Measurements from ENCODE around the gene RNF149. TPM values are rescaled to one million over a fixed set of nuclear protein-coding genes. Genes with fewer than 3 reads are reported as not detected.

The RNF149 gene
- total RNA-seq, 1 donor from 2014 or later, result 89.4 TPM

DNA sequence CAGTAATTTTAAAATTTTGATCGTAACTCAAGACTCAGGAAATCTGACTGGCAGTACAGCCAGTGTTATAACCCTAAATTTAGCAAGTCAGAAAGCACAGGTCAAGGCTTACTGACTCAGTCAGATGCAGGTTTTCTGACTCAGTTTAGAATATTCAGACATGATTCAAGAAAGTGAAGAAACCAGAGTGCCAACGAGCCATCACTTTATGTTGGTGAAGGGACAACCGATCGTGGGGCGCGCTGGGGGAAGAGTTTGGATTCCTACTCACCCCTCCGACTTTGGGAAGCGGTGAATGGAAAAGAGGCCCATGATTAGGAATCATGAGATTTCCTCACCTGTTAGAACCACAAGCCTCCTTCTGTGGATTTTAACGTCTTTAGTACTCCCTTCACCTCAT lies 998 bp downstream of the RNF149 start:
- no peak for DNase-seq (ENCODE audit: extremely low spot score in 2 of 2)
- H3K9me3 ChIP-seq, result no peaks in the 10 kb centered on the region
- intact Hi-C loops (cut with DNase I), result loop anchor here (10.0 kb wide), 1 partner anchor 53 kb away; the partner anchor contains the start of gene CNOT11
- H3K27ac ChIP-seq, result peak overlapping the region; percentile 87
- peak overlapping the region; percentile 65 to 78 for H3K4me3 ChIP-seq
- H3K27me3 ChIP-seq, result no peaks in the 10 kb centered on the region
- TF ChIP-seq CTCF (IDR thresholded peaks at IDR 0.05) (no peak), POLR2AphosphoS5 (IDR thresholded peaks at IDR 0.05; ENCODE audit: insufficient read depth in 1 of 2, low read depth in 1 of 2) (no peak), POLR2A (IDR thresholded peaks at IDR 0.05) (no peak)
- no peaks in the 10 kb centered on the region for H3K36me3 ChIP-seq
- H3K4me1 ChIP-seq, result peaks cover 53% of the 10 kb centered on the region

GRCh38 chr2:101306410-101306809 lies 2.1 kb downstream of the RNF149 start:
- H3K36me3 ChIP-seq, result no peaks in the 10 kb centered on the region
- no peaks in the 10 kb centered on the region for H3K27me3 ChIP-seq
- TF ChIP-seq POLR2A (IDR thresholded peaks at IDR 0.05) (no peak), POLR2AphosphoS5 (IDR thresholded peaks at IDR 0.05; ENCODE audit: insufficient read depth in 1 of 2, low read depth in 1 of 2) (no peak), CTCF (IDR thresholded peaks at IDR 0.05) (no peak)
- no peak for DNase-seq (ENCODE audit: extremely low spot score in 2 of 2)
- H3K27ac ChIP-seq, result peak overlapping the region; percentile 87
- H3K4me3 ChIP-seq, result peak overlapping the region; percentile 65 to 78
- intact Hi-C loops (cut with DNase I), result loop anchor here (10.0 kb wide), 1 partner anchor 52 kb away; the partner anchor contains the start of gene CNOT11
- peaks cover 62% of the 10 kb centered on the region for H3K4me1 ChIP-seq
- H3K9me3 ChIP-seq, result no peaks in the 10 kb centered on the region

DNA sequence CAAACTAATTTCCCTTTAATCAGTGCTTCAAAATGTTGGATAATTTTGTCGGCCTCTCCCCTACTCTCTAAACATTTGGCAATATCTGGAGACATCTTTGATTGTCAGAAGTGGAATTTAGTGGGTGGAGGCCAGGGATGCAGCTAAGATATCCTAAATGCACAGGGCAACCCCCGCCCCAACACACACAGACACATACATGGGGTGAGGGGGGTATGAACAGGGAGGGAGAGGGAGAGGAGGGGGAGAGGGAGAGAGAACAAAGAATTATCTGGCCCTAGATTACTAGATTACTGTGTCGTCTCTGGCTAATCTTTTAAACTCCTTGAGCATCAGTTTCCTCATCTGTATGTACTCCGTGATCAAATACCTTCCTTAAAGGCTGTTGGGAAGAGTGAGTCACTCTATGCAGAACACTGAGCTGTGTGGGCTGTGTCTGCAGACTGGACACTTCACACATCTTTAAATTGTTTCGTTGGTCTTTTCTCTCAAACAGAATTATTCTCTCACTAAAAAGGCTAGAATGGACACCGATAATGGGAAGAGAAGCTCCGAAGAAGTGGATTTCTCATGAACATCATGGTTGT lies 2.9 kb downstream of the RNF149 start:
- Histone ChIP-seq H3K9me3 (no peaks in the 10 kb centered on the region), H3K27ac (no peak overlapping the region), H3K36me3 (no peaks in the 10 kb centered on the region), H3K4me3 (peak overlapping the region; percentile 65 to 78), H3K27me3 (no peaks in the 10 kb centered on the region), H3K4me1 (peaks cover 70% of the 10 kb centered on the region)
- intact Hi-C loops (cut with DNase I), result loop anchor here (10.0 kb wide), 1 partner anchor 51 kb away; the partner anchor contains the start of gene CNOT11
- TF ChIP-seq POLR2AphosphoS5 (IDR thresholded peaks at IDR 0.05; ENCODE audit: insufficient read depth in 1 of 2, low read depth in 1 of 2) (no peak), POLR2A (IDR thresholded peaks at IDR 0.05) (no peak), CTCF (IDR thresholded peaks at IDR 0.05) (no peak)
- no peak for DNase-seq (ENCODE audit: extremely low spot score in 2 of 2)

DNA sequence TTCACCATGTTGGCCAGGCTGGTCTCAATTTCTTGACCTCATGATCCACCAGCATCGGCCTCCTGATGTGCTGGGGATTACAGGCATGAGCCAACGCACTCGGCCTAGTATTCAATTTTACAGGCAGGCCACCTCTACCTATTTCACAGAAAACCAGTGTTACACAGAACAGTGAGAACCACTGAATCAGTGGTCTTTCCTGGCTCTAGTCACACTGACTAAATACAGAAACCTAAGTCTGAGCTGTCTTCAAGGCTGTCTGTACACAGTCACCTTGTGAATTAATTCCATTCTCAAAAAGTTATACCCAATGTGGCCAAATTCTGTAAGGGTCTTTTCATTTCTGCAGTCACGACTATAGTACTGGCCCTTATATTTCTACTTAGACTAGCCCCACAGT lies 3.5 kb downstream of the RNF149 start:
- TF ChIP-seq POLR2A (IDR thresholded peaks at IDR 0.05), result no peak
- Histone ChIP-seq H3K9me3 (no peaks in the 10 kb centered on the region), H3K36me3 (no peaks in the 10 kb centered on the region), H3K4me3 (no peak overlapping the region), H3K27me3 (no peaks in the 10 kb centered on the region), H3K27ac (no peak overlapping the region), H3K4me1 (peaks cover 76% of the 10 kb centered on the region)
- no peak for DNase-seq (ENCODE audit: extremely low spot score in 2 of 2)
- intact Hi-C loops (cut with DNase I), result loop anchor here (10.0 kb wide), 1 partner anchor 50 kb away; the partner anchor contains the start of gene CNOT11

GRCh38 chr2:101303688-101304087 lies 4.8 kb downstream of the RNF149 start:
- Histone ChIP-seq H3K9me3 (no peaks in the 10 kb centered on the region), H3K4me1 (peaks cover 77% of the 10 kb centered on the region), H3K27ac (no peak overlapping the region), H3K36me3 (no peaks in the 10 kb centered on the region), H3K4me3 (no peak overlapping the region), H3K27me3 (no peaks in the 10 kb centered on the region)
- TF ChIP-seq CTCF (IDR thresholded peaks at IDR 0.05), result no peak
- no peak for TF ChIP-seq POLR2A (IDR thresholded peaks at IDR 0.05)
- TF ChIP-seq POLR2AphosphoS5 (IDR thresholded peaks at IDR 0.05; ENCODE audit: insufficient read depth in 1 of 2, low read depth in 1 of 2), result no peak
- no peak for DNase-seq (ENCODE audit: extremely low spot score in 2 of 2)
- intact Hi-C loops (cut with DNase I), result loop anchor here (10.0 kb wide), 1 partner anchor 49 kb away; the partner anchor contains the start of gene CNOT11

All from vagina (tissue), 2 donors.